ENCODE data around the gene NTM.

The NTM gene

GRCh38 chr11:132200353-132200936 is 830.0 kb downstream of the NTM start:
- no peak for DNase-seq

GRCh38 chr11:132202621-132203020 is 832.2 kb downstream of the NTM start:
- no peak for DNase-seq

GRCh38 chr11:132205006-132205405 is 834.6 kb downstream of the NTM start:
- no peak for DNase-seq

GRCh38 chr11:132205496-132205895 is 835.1 kb downstream of the NTM start:
- no peak for DNase-seq

- DNase-seq: no peak
Observed at GRCh38 chr11:132206993-132207392, 836.6 kb downstream of the NTM start.

GRCh38 chr11:132208477-132209055 is 838.2 kb downstream of the NTM start:
- no peak for DNase-seq

- no peak for DNase-seq
Observed at GRCh38 chr11:132211479-132211878, 841.1 kb downstream of the NTM start.

- no peak for DNase-seq
Observed at GRCh38 chr11:132217856-132218255, 847.4 kb downstream of the NTM start.

GRCh38 chr11:132220474-132220873 is 850.1 kb downstream of the NTM start:
- DNase-seq: no peak

GRCh38 chr11:132222345-132222744 is 851.9 kb downstream of the NTM start:
- no peak for DNase-seq

GRCh38 chr11:132226522-132226921 is 856.1 kb downstream of the NTM start:
- no peak for DNase-seq

GRCh38 chr11:132228746-132229325 is 858.4 kb downstream of the NTM start:
- DNase-seq: no peak

- DNase-seq: no peak
Observed at GRCh38 chr11:132231656-132232347, 861.4 kb downstream of the NTM start.

- no peak for DNase-seq
Observed at GRCh38 chr11:132234878-132235277, 864.5 kb downstream of the NTM start.

- DNase-seq: no peak
Observed at GRCh38 chr11:132237781-132238180, 867.4 kb downstream of the NTM start.

GRCh38 chr11:132238331-132238866 is 868.0 kb downstream of the NTM start:
- no peak for DNase-seq

- no peak for DNase-seq
Observed at GRCh38 chr11:132240374-132240773, 870.0 kb downstream of the NTM start.

GRCh38 chr11:132242632-132243031 is 872.2 kb downstream of the NTM start:
- no peak for DNase-seq

- no peak for DNase-seq
Observed at GRCh38 chr11:132244846-132245245, 874.4 kb downstream of the NTM start.

- DNase-seq: peak; percentile 45
Observed at GRCh38 chr11:132245403-132246385, 875.3 kb downstream of the NTM start.

GRCh38 chr11:132248580-132248979 is 878.2 kb downstream of the NTM start:
- no peak for DNase-seq

- no peak for DNase-seq
Observed at GRCh38 chr11:132249256-132249655, 878.8 kb downstream of the NTM start.

GRCh38 chr11:132251061-132251460 is 880.6 kb downstream of the NTM start:
- DNase-seq: no peak
